Esophagus squamous epithelium (tissue), 4 donors: ENCODE results near the gene KCNJ3.

Source experiments
- CTCF ChIP-seq, 6 experiments: fragments of 450-650 bp in 4 of 6; fragments of 200-600 bp in 2 of 6; sonication (generic) in 2 of 6; IDR thresholded peaks; one replicate each; pipeline ENCODE4 v1.5.1; 2016 to 2019; ENCODE audit warnings: antibody characterized with exemption in 6 of 6, mild to moderate bottlenecking in 4 of 6, moderate library complexity in 4 of 6
- POLR2A ChIP-seq, 4 donors: fragments of 450-650 bp; IDR thresholded peaks; one replicate each; pipeline ENCODE4 v1.6.1; 2017; ENCODE audit warnings: antibody characterized with exemption in 4 of 4, mild to moderate bottlenecking in 4 of 4, moderate library complexity in 3 of 4

GRCh38 chr2:154709215-154709614 is 10.7 kb downstream of the KCNJ3 start:
- TF ChIP-seq CTCF (IDR thresholded peaks at IDR 0.05) (no peak), POLR2A (IDR thresholded peaks at IDR 0.05) (no peak)
